GM18867 (cell line): Measurements from ENCODE around the gene RNF19B.
"Not testable (repeated sequence)": the region's sequence is repeated elsewhere in the genome, so short reads cannot be mapped to it uniquely, and the experiment has no call there.

Experiments
- ATAC-seq: cut with Tn5 transposase; IDR thresholded peaks from one replicate; pipeline ENCODE4 v1.9.1; 2021; ENCODE audit warnings: mild to moderate bottlenecking, moderate library complexity; ENCODE audit not compliant: unreplicated experiment

The RNF19B gene

GRCh38 chr1:32937061-32937460 lies 27.5 kb downstream of the RNF19B start:
- no peak for ATAC-seq

- ATAC-seq: no peak
These were observed 30.1 kb downstream of the RNF19B start for GRCh38 chr1:32934535-32934934.

GRCh38 chr1:32933742-32934322 lies 30.8 kb downstream of the RNF19B start:
- no peak for ATAC-seq

GRCh38 chr1:32931760-32932159 lies 32.8 kb downstream of the RNF19B start:
- ATAC-seq: no peak

- no peak for ATAC-seq
These were observed 35.2 kb downstream of the RNF19B start for GRCh38 chr1:32929366-32929765.

- no peak for ATAC-seq
These were observed 35.9 kb downstream of the RNF19B start for GRCh38 chr1:32928715-32929114.

GRCh38 chr1:32928285-32928684 lies 36.3 kb downstream of the RNF19B start:
- no peak for ATAC-seq

GRCh38 chr1:32927441-32927840 lies 37.2 kb downstream of the RNF19B start:
- no peak for ATAC-seq

GRCh38 chr1:32926562-32926961 lies 38.0 kb downstream of the RNF19B start:
- no peak for ATAC-seq

- ATAC-seq: no peak
These were observed 39.0 kb downstream of the RNF19B start for GRCh38 chr1:32925403-32926162.

- no peak for ATAC-seq
These were observed 39.7 kb downstream of the RNF19B start for GRCh38 chr1:32924881-32925344.

GRCh38 chr1:32920833-32921232 lies 43.8 kb downstream of the RNF19B start:
- no peak for ATAC-seq

GRCh38 chr1:32919811-32920733 lies 44.5 kb downstream of the RNF19B start:
- no peak for ATAC-seq

GRCh38 chr1:32918179-32918578 lies 46.4 kb downstream of the RNF19B start:
- no peak for ATAC-seq

- no peak for ATAC-seq
These were observed 47.1 kb downstream of the RNF19B start for GRCh38 chr1:32917521-32917920.

GRCh38 chr1:32915766-32916706 lies 48.6 kb downstream of the RNF19B start:
- no peak for ATAC-seq

- no peak for ATAC-seq
These were observed 54.3 kb downstream of the RNF19B start for GRCh38 chr1:32910319-32910718.

- no peak for ATAC-seq
These were observed 57.2 kb downstream of the RNF19B start for GRCh38 chr1:32907435-32907834.

GRCh38 chr1:32906654-32907053 lies 58.0 kb downstream of the RNF19B start:
- ATAC-seq: no peak

GRCh38 chr1:32905588-32905987 lies 59.0 kb downstream of the RNF19B start:
- ATAC-seq: not testable (repeated sequence)
